Measurements from ENCODE around the gene FLT4.
"Not testable (repeated sequence)": the region's sequence is repeated elsewhere in the genome, so short reads cannot be mapped to it uniquely, and the experiment has no call there.

The FLT4 gene

DNA sequence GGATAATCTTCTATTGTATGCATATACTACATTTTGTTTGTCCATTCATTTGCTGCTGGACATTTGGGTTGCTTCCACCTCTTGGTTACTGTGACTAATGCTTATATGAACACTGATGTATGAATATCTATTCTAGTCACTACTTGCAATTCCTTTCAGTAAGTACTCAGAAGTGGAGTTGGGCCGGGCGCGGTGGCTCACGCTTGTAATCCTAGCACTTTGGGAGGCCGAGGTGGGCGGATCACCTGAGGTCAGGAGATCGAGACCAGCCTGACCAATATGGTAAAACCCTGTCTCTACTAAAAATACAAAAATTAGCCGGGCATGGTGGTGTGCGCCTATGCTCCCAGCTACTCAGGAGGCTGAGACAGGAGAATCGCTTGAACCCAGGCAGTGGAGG is 28.9 kb upstream of the FLT4 start:
- not testable (repeated sequence) for H3K4me3 Mint-ChIP-seq; H3K27ac Mint-ChIP-seq; DNase-seq (ENCODE audit: low spot score in 2 of 2); ATAC-seq (ENCODE audit: low read depth); H3K4me1 Mint-ChIP-seq; H3K9me3 Mint-ChIP-seq; H3K36me3 Mint-ChIP-seq
- peaks cover 16% of the 10 kb centered on the region for H3K27me3 Mint-ChIP-seq

DNA sequence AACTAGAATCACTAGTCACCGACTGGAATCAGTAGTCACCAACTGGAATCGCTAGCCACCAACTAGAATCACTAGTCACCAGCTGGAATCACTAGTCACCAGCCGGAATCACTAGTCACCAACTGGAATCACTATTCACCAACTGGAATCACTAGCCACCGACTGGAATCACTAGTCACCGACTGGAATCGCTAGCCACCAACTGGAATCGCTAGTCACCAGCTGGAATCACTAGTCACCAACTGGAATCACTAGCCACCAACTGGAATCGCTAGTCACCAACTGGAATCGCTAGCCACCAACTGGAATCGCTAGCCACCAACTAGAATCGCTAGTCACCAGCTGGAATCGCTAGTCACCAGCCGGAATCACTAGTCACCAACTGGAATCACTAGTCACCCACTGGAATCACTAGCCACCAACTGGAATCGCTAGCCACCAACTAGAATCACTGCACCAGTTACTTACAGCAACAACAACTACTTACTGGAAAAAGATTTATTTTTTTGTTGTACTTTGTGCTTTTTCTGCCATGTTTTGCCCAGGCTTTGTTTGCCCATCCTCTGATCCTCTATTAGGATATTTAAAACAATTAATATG is 25.7 kb upstream of the FLT4 start:
- DNase-seq (ENCODE audit: low spot score in 2 of 2) = no peak
- Mint-ChIP-seq H3K4me1 (peaks cover 5% of the 10 kb centered on the region), H3K4me3 (no peak overlapping the region), H3K36me3 (no peaks in the 10 kb centered on the region), H3K9me3 (no peaks in the 10 kb centered on the region), H3K27me3 (peaks cover 18% of the 10 kb centered on the region), H3K27ac (no peak overlapping the region)
- ATAC-seq (ENCODE audit: low read depth) = no peak

DNA sequence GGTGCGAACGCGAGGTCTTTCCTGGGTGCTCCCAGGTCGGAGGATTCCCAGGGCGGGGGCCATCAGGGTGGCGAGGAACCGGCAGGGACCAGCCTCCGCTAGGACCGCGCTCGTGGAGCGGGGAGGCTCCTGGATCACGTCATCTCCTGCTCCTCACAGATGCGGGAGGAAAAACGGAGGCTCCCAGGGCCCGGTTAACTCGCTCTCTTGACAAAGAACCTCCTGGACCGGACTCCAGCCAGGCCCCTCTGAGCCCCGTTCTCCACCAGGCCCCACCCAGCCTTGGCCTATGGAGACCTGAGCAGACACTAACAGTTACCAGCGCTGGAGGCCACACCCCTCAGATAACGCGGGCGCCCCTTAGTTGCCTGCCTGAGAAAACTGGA is 24.7 kb upstream of the FLT4 start:
- peaks cover 12% of the 10 kb centered on the region for H3K4me1 Mint-ChIP-seq
- peaks cover 16% of the 10 kb centered on the region for H3K27me3 Mint-ChIP-seq
- H3K4me3 Mint-ChIP-seq; H3K27ac Mint-ChIP-seq; DNase-seq (ENCODE audit: low spot score in 2 of 2); H3K36me3 Mint-ChIP-seq; ATAC-seq (ENCODE audit: low read depth); H3K9me3 Mint-ChIP-seq: not testable (repeated sequence)

DNA sequence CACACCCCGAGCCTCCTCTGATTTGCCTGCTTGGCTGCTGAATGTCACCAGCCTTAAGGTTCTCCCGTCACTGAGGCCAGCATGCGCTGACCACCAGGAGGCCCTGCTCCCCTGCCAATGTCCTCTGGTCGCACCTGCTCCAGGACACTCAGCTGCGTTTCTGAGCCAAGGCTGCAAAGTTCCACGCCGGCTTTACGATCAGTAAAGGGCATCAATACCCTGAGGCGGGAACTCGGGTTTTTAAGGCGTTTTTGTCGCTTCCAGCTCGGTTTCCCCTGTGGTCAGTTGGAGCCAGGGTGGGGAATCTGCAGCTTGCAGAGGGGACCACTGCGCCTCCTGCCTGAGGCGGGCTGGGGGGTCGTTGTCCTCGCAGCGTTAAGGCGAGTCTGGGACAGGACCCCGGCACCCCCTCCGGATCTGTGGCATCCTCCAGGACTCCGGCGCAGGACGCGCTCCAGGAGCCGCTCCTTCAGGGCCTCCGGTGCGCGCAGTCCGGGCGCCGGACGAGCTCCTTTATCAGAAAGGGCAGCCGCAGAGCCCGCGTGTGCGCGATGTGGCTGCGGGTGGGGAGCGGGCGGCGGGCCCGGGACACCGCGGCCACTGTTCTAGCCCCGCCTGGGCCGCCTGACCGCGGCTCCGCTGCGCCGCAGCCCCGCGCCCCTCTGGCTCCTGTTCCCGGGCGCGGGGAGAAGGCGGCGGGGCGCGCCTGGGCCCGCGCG is 24.1 kb upstream of the FLT4 start:
- peaks cover 12% of the 10 kb centered on the region for H3K4me1 Mint-ChIP-seq
- H3K27me3 Mint-ChIP-seq = peaks cover 16% of the 10 kb centered on the region
- H3K36me3 Mint-ChIP-seq = no peaks in the 10 kb centered on the region
- no peak overlapping the region for H3K4me3 Mint-ChIP-seq
- H3K9me3 Mint-ChIP-seq = no peaks in the 10 kb centered on the region
- DNase-seq (ENCODE audit: low spot score in 2 of 2) = no peak
- no peak for ATAC-seq (ENCODE audit: low read depth)
- H3K27ac Mint-ChIP-seq = no peak overlapping the region

DNA sequence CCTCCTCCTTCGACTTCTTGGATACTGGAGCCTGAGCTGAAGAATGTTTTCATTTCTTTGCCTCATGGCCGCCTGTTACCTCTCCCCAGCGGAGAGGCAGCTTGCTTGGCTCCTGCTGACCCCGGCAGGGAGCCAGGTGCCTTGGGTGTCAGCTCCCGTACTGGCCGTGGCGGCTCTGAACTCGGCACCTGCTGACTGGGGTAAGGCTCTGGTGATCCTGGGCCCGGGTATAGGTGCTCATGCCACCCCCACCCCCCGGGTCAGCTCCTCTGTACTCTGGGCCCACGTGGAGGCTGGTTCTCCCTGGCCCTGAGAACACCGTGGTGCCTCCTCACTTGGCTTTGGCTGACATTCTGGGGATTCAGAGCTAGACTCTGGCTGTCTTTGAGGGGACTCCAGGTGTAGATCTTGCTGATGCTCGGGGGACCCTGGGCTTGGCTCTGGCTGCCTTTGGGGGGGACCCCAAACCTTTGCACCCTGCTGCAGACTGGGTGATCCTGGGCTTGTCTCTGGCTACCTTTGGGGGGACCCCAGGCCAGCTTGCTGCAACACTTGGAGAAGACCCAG is 22.6 kb upstream of the FLT4 start:
- not testable (repeated sequence) for DNase-seq (ENCODE audit: low spot score in 2 of 2); H3K36me3 Mint-ChIP-seq; H3K4me3 Mint-ChIP-seq; ATAC-seq (ENCODE audit: low read depth); H3K9me3 Mint-ChIP-seq; H3K27ac Mint-ChIP-seq
- Mint-ChIP-seq H3K4me1 (peaks cover 12% of the 10 kb centered on the region), H3K27me3 (peaks cover 13% of the 10 kb centered on the region)

DNA sequence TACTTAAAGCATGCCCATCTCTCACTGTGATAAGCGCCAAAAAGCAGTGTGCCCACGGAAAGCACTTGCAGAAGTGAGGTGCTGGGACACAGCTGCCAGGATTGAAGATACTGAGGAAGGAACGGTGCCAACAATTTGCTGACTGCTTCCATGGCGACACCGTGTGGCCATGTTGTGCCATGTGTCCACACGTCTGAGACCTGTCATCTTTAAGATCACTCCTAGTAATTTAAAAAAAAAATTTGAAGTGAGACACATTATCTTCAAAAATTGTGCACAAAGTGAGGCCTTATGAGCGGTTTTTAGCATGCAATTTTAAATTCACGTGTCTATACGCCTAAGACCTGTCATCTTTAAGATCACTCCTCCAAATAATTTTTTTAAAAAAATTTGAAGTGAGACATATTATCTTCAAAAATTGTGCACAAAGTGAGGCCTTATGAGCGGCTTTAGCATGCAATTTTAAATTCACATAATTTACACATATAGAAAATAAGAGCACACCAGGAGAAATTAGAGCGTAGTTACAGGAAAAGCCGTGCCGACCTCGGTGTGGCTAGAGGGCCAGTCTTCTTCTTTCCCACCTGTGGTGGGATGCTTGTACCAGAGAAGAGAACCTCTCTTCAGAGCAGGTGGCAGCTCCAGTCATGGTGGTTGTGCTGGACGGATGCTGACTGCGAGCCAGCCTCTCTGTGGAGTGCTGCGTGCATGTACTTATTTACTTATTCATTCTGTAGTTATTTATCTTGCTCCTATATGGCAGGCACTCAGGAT is 21.4 kb upstream of the FLT4 start:
- ATAC-seq (ENCODE audit: low read depth) (peak; percentile 42), DNase-seq (ENCODE audit: low spot score in 2 of 2) (no peak)
- peaks cover 12% of the 10 kb centered on the region for H3K4me1 Mint-ChIP-seq
- H3K36me3 Mint-ChIP-seq = no peaks in the 10 kb centered on the region
- peaks cover 15% of the 10 kb centered on the region for H3K27me3 Mint-ChIP-seq
- peak overlapping the region; percentile 34 for H3K4me3 Mint-ChIP-seq
- H3K27ac Mint-ChIP-seq = no peak overlapping the region
- H3K9me3 Mint-ChIP-seq = no peaks in the 10 kb centered on the region

DNA sequence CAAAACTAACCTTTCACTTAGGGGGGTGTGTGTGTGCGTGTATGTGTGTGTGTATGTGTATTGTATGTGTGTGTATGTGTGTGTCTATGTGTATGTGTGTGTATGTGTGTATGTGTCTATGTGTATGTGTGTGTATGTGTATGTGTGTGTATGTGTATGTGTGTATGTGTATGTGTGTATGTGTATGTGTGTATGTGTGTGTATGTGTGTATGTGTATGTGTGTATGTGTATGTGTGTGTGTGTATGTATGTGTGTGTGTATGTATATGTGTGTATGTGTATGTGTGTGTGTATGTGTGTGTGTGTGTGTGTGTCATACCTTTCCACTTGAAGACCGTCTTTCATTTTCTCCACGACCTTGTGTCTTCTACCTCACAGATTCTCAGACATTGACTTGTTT is 20.8 kb upstream of the FLT4 start:
- no peak for ATAC-seq (ENCODE audit: low read depth)
- Mint-ChIP-seq H3K4me1 (peaks cover 12% of the 10 kb centered on the region), H3K9me3 (no peaks in the 10 kb centered on the region), H3K27ac (no peak overlapping the region), H3K4me3 (no peak overlapping the region), H3K36me3 (no peaks in the 10 kb centered on the region), H3K27me3 (peaks cover 19% of the 10 kb centered on the region)
- DNase-seq (ENCODE audit: low spot score in 2 of 2) = no peak

DNA sequence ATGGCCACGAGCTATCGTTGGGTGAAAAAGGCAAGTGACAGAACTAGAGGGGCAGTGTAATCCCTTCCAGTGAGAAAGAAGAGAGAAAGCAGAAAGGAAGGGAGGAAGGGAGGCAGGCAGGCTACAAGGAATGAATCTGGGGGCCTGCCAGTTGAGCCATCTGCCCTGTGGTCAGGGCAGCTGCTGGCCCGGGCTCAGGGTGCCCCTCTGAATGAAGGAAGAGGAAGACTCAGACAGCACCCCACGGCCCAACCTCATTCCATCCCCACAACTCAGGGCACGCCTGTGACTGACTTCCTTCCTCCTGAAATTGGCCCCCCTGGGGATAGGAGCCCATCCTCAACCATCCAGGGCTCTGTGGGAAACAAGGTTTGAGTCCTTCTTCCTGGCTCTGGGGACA is 20.3 kb upstream of the FLT4 start:
- H3K36me3 Mint-ChIP-seq = no peaks in the 10 kb centered on the region
- H3K4me3 Mint-ChIP-seq = no peak overlapping the region
- ATAC-seq (ENCODE audit: low read depth) = no peak
- no peak for DNase-seq (ENCODE audit: low spot score in 2 of 2)
- peaks cover 12% of the 10 kb centered on the region for H3K4me1 Mint-ChIP-seq
- no peaks in the 10 kb centered on the region for H3K9me3 Mint-ChIP-seq
- H3K27me3 Mint-ChIP-seq = peaks cover 18% of the 10 kb centered on the region
- H3K27ac Mint-ChIP-seq = no peak overlapping the region

DNA sequence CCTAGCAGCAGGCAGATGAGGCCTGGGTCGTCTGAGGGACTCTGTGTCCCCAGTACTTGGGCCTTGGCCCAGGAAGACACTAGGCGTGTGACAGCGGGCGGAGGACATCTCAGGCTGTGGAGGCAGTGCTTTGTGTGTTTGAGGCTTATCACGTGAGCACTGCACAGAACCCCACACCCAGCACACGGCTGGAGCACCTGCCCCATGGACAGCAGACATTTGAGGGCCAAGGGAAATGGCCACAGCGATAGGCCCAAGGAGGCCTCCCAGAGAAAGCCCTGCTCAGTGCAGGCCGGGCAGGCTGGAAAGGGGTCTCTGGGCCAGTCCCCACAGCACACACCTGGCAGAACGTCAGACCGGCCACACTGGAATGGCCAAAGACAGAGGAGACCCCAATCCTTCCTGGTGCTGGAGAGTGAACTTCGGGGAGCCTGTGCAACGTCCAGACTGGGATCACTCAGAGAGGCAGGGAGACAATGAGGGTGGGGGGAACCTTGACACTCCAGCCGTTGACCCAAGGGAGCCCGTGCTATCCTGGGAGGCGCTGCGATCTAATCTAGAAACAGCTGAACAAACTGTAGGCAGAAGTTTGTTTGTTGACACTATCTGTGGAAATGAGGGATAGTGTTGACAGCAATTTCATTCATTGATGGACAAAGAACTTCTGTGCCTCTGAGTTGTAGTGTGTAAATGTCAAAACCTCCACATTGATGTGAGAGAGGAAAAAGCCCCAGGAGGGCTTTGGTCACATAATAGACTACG is 19.6 kb upstream of the FLT4 start:
- no peak overlapping the region for H3K27ac Mint-ChIP-seq
- DNase-seq (ENCODE audit: low spot score in 2 of 2) = no peak
- no peaks in the 10 kb centered on the region for H3K9me3 Mint-ChIP-seq
- no peak for ATAC-seq (ENCODE audit: low read depth)
- H3K4me1 Mint-ChIP-seq = peaks cover 12% of the 10 kb centered on the region
- no peaks in the 10 kb centered on the region for H3K36me3 Mint-ChIP-seq
- peaks cover 16% of the 10 kb centered on the region for H3K27me3 Mint-ChIP-seq
- H3K4me3 Mint-ChIP-seq = no peak overlapping the region

DNA sequence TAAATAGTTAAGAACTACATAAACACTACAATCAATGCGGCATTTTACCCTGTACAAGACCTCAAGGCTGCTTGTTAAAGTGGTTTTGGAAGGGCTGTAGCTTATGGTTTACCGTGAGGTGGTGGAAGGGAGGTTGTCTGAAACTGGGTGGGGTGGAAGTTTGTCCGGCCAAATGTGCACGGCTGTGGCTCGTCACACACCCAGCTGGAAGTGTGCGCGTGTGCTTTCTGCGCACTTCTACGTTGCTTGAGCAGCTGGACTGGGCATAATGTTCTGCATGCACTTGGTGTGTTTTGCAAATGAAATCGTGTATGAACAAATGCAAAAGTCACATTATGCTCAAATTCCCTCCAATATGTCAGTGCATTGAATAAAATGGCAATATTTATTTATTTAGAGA is 17.4 kb upstream of the FLT4 start:
- H3K36me3 Mint-ChIP-seq = no peaks in the 10 kb centered on the region
- peaks cover 10% of the 10 kb centered on the region for H3K27me3 Mint-ChIP-seq
- H3K9me3 Mint-ChIP-seq = no peaks in the 10 kb centered on the region
- no peak overlapping the region for H3K27ac Mint-ChIP-seq
- ATAC-seq (ENCODE audit: low read depth) = no peak
- no peak overlapping the region for H3K4me3 Mint-ChIP-seq
- H3K4me1 Mint-ChIP-seq = peaks cover 12% of the 10 kb centered on the region
- DNase-seq (ENCODE audit: low spot score in 2 of 2) = no peak

DNA sequence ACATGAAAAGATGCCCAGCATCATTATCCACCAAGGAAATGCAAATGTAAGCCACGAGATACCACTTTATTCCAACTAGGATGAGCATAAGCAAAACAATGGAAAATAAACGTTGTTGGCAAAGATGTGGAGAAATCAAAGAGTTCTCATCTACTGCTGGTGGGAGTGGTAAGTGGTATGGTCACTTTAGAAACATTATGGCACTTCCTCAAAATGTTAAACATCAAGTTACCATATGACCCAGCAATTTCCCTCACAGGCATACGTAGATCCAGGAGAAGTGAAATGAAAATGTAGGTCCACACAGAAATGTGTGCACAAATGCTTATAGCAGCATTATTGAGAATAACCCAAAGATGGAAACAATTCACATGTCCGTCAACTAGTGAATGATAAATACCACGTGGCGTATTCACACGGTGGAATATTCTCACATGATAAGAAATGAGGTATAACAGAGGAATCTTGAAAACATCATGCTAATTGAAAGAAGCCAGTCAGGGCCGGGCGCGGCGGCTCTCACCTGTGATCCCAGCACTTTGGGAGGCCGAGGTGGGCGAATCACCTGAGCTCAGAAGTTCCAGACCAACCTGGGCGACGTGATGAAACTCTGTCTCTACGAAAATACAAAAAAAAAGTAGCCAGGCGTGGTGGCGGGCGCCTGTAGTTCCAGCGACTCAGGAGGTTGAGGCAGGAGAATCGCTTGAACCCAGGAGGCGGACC is 16.4 kb upstream of the FLT4 start:
- no peak overlapping the region for H3K4me3 Mint-ChIP-seq
- ATAC-seq (ENCODE audit: low read depth) = no peak
- no peaks in the 10 kb centered on the region for H3K9me3 Mint-ChIP-seq

DNA sequence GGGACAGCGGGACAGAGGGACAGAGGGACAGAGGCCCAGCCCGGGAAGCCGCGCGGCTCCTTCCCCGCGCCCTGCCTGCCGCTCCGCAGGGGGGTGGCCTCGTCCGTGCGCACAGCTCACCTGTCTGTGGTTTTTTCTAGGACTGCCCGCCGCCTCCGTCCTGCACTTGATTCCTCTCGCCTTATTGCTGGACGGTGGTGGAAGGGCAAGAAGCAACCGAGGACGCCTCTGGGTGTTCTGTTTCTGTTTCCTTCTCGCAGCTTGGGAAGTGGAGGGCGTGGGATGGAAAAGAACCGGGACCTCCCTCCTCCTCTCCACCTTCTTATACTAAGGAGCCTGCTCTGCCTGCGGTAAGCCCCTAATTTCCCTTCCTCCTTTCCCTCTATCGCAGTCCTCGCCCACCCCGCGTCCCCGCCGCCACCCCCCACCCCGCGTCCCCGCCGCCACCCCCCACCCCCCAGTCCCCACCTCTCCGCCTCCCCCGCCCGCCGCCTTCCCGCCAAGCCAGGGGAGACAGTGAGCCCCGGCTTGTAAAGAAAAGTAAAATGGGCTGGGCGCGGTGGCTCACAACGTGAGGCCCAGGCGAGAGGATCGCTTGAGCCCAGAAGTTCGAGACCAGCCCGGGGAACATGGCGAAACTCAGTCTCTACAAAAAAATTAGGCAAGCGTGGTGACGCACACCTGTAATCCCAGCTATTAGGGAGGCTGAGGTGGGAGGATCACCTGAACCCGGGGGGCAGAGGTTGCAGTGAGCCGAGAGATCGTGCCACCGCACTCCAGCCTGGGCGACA is 9.6 kb upstream of the FLT4 start:
- Mint-ChIP-seq H3K4me1 (peaks cover 2% of the 10 kb centered on the region), H3K4me3 (no peak overlapping the region), H3K27me3 (peaks cover 10% of the 10 kb centered on the region), H3K36me3 (no peaks in the 10 kb centered on the region), H3K9me3 (peaks cover 4% of the 10 kb centered on the region), H3K27ac (no peak overlapping the region)
- ATAC-seq (ENCODE audit: low read depth) = no peak
- DNase-seq (ENCODE audit: low spot score in 2 of 2) = no peak

More for the DNA sequence above, 16.4 kb upstream of the FLT4 start:
- DNase-seq (ENCODE audit: low spot score in 2 of 2) = no peak
- Mint-ChIP-seq H3K36me3 (no peaks in the 10 kb centered on the region), H3K27ac (no peak overlapping the region), H3K27me3 (peaks cover 10% of the 10 kb centered on the region), H3K4me1 (peaks cover 12% of the 10 kb centered on the region)

DNA sequence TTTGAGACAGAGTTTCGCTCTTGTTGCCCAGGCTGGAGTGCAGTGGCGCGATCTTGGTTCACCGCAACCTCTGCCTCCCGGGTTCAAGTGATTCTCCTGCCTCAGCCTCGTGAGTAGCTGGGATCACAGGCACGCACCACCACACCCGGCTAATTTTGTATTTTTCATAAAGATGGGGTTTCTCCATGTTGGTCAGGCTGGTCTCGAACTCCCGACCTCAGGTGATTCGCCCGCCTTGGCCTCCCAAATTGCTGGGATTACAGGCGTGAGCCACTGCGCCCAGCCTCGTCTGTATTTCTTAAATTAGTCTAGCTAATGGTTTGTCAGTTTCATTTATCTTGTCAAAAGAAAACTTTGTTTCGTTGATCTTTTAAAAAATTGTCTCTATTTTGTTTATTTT is 5.8 kb upstream of the FLT4 start:
- DNase-seq (ENCODE audit: low spot score in 2 of 2); H3K9me3 Mint-ChIP-seq; H3K4me1 Mint-ChIP-seq; H3K36me3 Mint-ChIP-seq; ATAC-seq (ENCODE audit: low read depth); H3K4me3 Mint-ChIP-seq; H3K27ac Mint-ChIP-seq: not testable (repeated sequence)
- H3K27me3 Mint-ChIP-seq = peaks cover 25% of the 10 kb centered on the region

All from memory B cell (primary cell).